Gastroesophageal sphincter (tissue), 4 donors: ENCODE results near the gene FOSL1. TPM values are rescaled to one million over a fixed set of nuclear protein-coding genes. Genes with fewer than 3 reads are reported as not detected.
A peak's percentile ranks its signal among the peaks of the same experiment; 100 is the strongest.

Experiments used
- ATAC-seq: fragments of 150-250 bp; one replicate; pipeline ENCODE4 v1.9.1; 2016; ENCODE audit warnings: mild to moderate bottlenecking, moderate library complexity
- H3K27ac ChIP-seq, 4 donors: fragments of 200-600 bp; sonication (generic) in 3 of 4; 1 replicate in 3 of 4; 2 replicates in 1 of 4; pipeline ENCODE4 v1.5.1; 2016 to 2019
- H3K27me3 ChIP-seq: fragments of 200-600 bp; sonication (generic); one replicate; pipeline ENCODE4 v1.5.1; 2019
- H3K36me3 ChIP-seq, 2 donors: fragments of 200-600 bp; sonication (generic); one replicate each; pipeline ENCODE4 v1.5.1; 2019; ENCODE audit warnings: control low read depth in 1 of 2
- H3K4me1 ChIP-seq, 3 donors: fragments of 200-600 bp; sonication (generic); 1 replicate in 2 of 3; 2 replicates in 1 of 3; pipeline ENCODE4 v1.5.1; 2016 to 2019; ENCODE audit warnings: control low read depth in 2 of 3
- H3K4me3 ChIP-seq, 2 donors: fragments of 200-600 bp; sonication (generic); one replicate each; pipeline ENCODE4 v1.5.1; 2019; ENCODE audit warnings: mild to moderate bottlenecking in 1 of 2, moderate library complexity in 1 of 2
- H3K9me3 ChIP-seq, 3 donors: fragments of 200-600 bp; sonication (generic); one replicate each; pipeline ENCODE4 v1.5.1; 2017 to 2019; ENCODE audit warnings: control low read depth in 2 of 3
- EP300 ChIP-seq: sonication (generic); formaldehyde crosslinking; IDR thresholded peaks from one replicate; pipeline ENCODE4 v1.6.1; 2017; ENCODE audit warnings: antibody characterized with exemption, mild to moderate bottlenecking
- POLR2A ChIP-seq, 2 donors: fragments of 450-650 bp; IDR thresholded peaks; one replicate each; pipeline ENCODE4 v1.6.1; 2017; ENCODE audit warnings: antibody characterized with exemption in 2 of 2, mild to moderate bottlenecking in 2 of 2, moderate library complexity in 1 of 2
- POLR2AphosphoS5 ChIP-seq: sonication (generic); formaldehyde crosslinking; IDR thresholded peaks from one replicate; pipeline ENCODE4 v1.6.1; 2017; ENCODE audit warnings: antibody characterized with exemption
- WGBS, 2 donors: methylation state at CpG; one replicate each; pipeline ENCODE4 v1.1.5; 2018; ENCODE audit warnings: low coverage in 1 of 2; 5-methylcytosine and 5-hydroxymethylcytosine counted together
- total RNA-seq, 4 donors: library from RNA; depleted of rRNA; stranded (reverse); fragments of >200 nt; gene quantifications; one replicate each; pipeline ENCODE4 v1.1.0, GENCODE V29; 2016
- TF ChIP-seq, protein P1 (sequence below), 4 experiments: fragments of 200-600 bp in 2 of 4; fragments of 450-650 bp in 2 of 4; sonication (generic) in 1 of 4; IDR thresholded peaks; one replicate each; pipeline ENCODE4 v1.5.1; 2017 to 2019; ENCODE audit warnings: antibody characterized with exemption in 4 of 4, mild to moderate bottlenecking in 2 of 4, moderate library complexity in 2 of 4

The FOSL1 gene
- total RNA-seq, 4 donors from 2014 or later, result 1.4 to 24.9 (median 4.1) TPM

DNA sequence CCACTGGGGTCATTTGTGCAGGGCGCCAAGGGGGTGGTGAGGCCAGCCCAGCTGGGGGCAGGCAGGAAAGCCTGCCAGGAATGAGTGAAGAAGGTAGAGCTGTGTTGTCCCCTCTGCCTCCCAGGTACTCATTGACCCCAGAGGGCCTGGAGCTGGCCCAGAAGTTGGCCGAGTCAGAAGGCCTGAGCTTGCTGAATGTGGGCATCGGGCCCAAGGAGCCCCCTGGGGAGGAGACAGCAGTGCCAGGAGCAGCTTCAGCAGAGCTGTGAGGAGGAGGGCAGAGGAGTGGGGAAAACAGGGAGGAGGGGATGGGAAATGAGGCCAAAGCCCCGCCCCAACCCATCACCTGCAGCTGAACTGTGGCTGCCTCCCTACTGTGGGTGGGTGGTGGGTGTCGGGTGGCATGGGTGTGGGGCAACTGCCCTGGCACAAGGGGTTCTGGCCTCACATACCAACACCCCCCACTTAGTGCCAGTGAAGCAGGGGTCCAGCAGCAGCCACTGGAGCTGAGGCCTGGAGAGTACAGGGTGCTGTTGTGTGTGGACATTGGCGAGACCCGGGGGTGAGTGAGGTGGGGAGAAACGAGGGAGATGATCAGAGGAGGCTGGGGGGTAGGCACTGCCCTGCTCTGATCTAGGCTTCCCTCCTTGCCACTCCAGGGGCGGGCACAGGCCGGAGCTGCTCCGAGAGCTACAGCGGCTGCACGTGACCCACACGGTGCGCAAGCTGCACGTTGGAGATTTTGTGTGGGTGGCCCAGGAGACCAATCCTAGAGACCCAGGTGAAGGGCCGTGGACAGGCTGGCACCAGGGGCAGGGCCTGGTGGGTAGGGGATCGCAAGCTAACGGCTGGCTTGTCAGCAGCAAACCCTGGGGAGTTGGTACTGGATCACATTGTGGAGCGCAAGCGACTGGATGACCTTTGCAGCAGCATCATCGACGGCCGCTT lies 37.0 kb downstream of the FOSL1 start:
- Histone ChIP-seq H3K4me1 (peaks cover 0 to 72% (median 15%) of the 10 kb centered on the region in 3 donors), H3K36me3 (peaks cover 0 to 67% of the 10 kb centered on the region in 2 donors), H3K27me3 (no peaks in the 10 kb centered on the region), H3K9me3 (no peaks in the 10 kb centered on the region), H3K27ac (peak overlapping the region in 3 of 4 donors; percentile 49 to 97 (median 90)), H3K4me3 (no peak overlapping the region)
- ATAC-seq, result no peak
- WGBS, 2 donors, result 62 to 84% methylated on average over 3 to 7 of the region's 24 CpGs
- TF ChIP-seq POLR2AphosphoS5 (no peak), EP300 (no peak), POLR2A (IDR thresholded peaks at IDR 0.05) (no peak)
- TF ChIP-seq, protein P1, sequence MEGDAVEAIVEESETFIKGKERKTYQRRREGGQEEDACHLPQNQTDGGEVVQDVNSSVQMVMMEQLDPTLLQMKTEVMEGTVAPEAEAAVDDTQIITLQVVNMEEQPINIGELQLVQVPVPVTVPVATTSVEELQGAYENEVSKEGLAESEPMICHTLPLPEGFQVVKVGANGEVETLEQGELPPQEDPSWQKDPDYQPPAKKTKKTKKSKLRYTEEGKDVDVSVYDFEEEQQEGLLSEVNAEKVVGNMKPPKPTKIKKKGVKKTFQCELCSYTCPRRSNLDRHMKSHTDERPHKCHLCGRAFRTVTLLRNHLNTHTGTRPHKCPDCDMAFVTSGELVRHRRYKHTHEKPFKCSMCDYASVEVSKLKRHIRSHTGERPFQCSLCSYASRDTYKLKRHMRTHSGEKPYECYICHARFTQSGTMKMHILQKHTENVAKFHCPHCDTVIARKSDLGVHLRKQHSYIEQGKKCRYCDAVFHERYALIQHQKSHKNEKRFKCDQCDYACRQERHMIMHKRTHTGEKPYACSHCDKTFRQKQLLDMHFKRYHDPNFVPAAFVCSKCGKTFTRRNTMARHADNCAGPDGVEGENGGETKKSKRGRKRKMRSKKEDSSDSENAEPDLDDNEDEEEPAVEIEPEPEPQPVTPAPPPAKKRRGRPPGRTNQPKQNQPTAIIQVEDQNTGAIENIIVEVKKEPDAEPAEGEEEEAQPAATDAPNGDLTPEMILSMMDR (IDR thresholded peaks at IDR 0.05), result no peak

DNA sequence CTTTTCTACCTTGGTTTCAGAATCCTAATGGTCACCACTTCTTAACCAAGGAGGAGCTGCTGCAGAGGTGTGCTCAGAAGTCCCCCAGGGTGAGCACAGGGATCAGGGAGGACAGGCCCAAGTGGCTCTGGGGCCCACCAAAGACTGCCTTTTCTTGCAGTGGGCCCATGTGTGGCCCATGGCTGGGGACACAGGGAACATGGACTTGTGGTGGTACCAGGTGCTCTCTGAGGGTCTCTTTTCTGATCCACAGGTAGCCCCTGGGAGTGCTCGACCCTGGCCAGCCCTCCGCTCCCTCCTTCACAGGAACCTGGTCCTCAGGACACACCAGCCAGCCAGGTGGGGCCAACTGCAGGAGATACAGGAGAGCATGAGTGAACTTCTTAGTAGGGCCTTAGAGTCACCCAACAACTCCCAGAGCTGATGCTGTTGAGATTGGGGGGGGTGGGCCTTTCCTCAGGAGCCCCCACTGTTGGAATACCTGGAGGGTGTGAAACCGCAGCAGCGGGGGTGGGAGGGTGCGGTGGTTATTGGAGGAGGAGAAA lies 37.9 kb downstream of the FOSL1 start:
- WGBS, 2 donors, result no CpG with 5 or more reads among the region's 5 CpGs
- H3K9me3 ChIP-seq, result no peaks in the 10 kb centered on the region
- peak overlapping the region in 1 of 2 donors; percentile 95 for H3K4me3 ChIP-seq
- H3K27me3 ChIP-seq, result no peaks in the 10 kb centered on the region
- H3K4me1 ChIP-seq, result peaks cover 0 to 62% (median 15%) of the 10 kb centered on the region in 3 donors
- ATAC-seq, result no peak
- TF ChIP-seq POLR2A (IDR thresholded peaks at IDR 0.05) (no peak), EP300 (no peak), POLR2AphosphoS5 (no peak)
- TF ChIP-seq, protein P1 (IDR thresholded peaks at IDR 0.05), result no peak
- H3K27ac ChIP-seq, result peak overlapping the region in 3 of 4 donors; percentile 90 to 99 (median 97)
- H3K36me3 ChIP-seq, result peaks cover 0 to 57% of the 10 kb centered on the region in 2 donors

DNA sequence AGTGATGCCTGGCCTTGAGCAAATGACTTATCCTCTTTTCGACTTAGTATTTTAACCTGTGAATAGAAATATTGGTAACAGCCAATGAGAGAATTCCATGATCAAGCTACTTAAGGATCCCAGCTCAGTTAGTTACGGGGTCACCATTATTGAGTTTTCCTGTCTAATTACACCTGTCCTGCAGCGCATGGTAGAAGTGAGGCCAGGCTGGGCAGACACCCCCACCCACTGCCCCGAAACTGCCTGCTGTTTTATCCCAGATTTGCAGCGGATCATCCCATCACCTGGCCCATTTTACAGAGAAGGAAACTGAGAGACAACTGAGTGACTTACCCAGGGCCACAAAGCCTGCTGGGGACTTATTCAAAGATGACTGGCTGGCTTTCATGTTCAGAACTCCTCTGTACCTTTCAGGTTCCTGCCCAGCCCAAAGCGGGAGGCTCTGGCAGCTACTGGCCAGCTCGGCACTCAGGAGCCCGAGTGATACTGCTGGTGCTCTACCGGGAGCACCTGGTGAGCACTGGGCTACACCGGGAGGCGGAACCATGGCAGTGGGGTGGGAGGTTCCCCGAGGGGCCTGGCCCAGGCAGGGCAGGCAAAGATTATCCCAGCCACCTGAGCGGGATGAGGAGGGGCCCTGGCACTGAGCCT lies 38.5 kb downstream of the FOSL1 start:
- 63 to 72% methylated on average over 2 to 4 of the region's 13 CpGs for WGBS, 2 donors
- H3K27me3 ChIP-seq, result no peaks in the 10 kb centered on the region
- H3K4me3 ChIP-seq, result peak overlapping the region; percentile 61 to 95
- peak overlapping the region in 3 of 4 donors; percentile 90 to 99 (median 97) for H3K27ac ChIP-seq
- TF ChIP-seq POLR2A (IDR thresholded peaks at IDR 0.05) (no peak), EP300 (no peak), POLR2AphosphoS5 (no peak)
- TF ChIP-seq, protein P1 (IDR thresholded peaks at IDR 0.05), result no peak
- H3K4me1 ChIP-seq, result peaks cover 0 to 61% (median 15%) of the 10 kb centered on the region in 3 donors
- no peaks in the 10 kb centered on the region for H3K9me3 ChIP-seq
- no peak for ATAC-seq
- peaks cover 0 to 51% of the 10 kb centered on the region in 2 donors for H3K36me3 ChIP-seq

DNA sequence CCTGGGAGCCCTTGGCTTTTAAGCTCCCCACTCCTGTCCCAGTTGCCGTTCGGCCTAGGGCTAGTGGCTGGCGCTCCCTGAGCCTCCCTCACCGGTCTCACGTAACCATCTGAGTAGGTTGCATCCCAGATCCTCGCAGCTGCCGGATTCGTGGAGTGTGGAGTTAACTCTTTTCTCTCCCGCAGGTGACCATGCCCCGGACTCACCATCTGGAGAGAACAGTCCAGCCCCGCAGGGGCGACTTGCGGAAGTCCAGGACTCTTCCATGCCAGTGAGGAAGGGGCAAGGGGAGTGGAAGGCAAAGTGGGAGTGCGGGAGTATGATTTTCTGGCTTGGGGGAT lies 39.1 kb downstream of the FOSL1 start:
- TF ChIP-seq POLR2AphosphoS5 (no peak), EP300 (no peak), POLR2A (IDR thresholded peaks at IDR 0.05) (no peak)
- TF ChIP-seq, protein P1 (IDR thresholded peaks at IDR 0.05), result no peak
- ATAC-seq, result no peak
- 0 to 25% methylated on average over 1 to 5 of the region's 14 CpGs for WGBS, 2 donors

More for the DNA sequence above, 39.1 kb downstream of the FOSL1 start:
- H3K27ac ChIP-seq, result peak overlapping the region; percentile 90 to 99 (median 96)
- H3K36me3 ChIP-seq, result peaks cover 0 to 48% of the 10 kb centered on the region in 2 donors
- peak overlapping the region; percentile 61 to 95 for H3K4me3 ChIP-seq
- no peaks in the 10 kb centered on the region for H3K9me3 ChIP-seq
- H3K27me3 ChIP-seq, result no peaks in the 10 kb centered on the region
- peaks cover 0 to 66% (median 19%) of the 10 kb centered on the region in 3 donors for H3K4me1 ChIP-seq
